Skeletal muscle tissue (tissue), 4 donors: ENCODE data around the gene UQCR11. TPM values are rescaled to one million over a fixed set of nuclear protein-coding genes. Genes with fewer than 3 reads are reported as not detected.

Experiments
- H3K27ac ChIP-seq: one replicate; pipeline ENCODE4 v1.7.0; 2013; ENCODE audit warnings: mild to moderate bottlenecking, low read depth, low read length, inconsistent platforms
- H3K27me3 ChIP-seq, 3 donors: one replicate each; pipeline ENCODE4 v1.7.0; 2013; ENCODE audit warnings: low read length in 3 of 3; ENCODE audit not compliant: control insufficient read depth in 3 of 3, insufficient read depth in 3 of 3
- H3K36me3 ChIP-seq, 3 donors: one replicate each; pipeline ENCODE4 v1.7.0; 2013; ENCODE audit warnings: low read length in 3 of 3; ENCODE audit not compliant: control insufficient read depth in 3 of 3, insufficient read depth in 3 of 3
- H3K4me1 ChIP-seq, 3 donors: one replicate each; pipeline ENCODE4 v1.7.0; 2013; ENCODE audit warnings: low read length in 3 of 3, mild to moderate bottlenecking in 3 of 3; ENCODE audit not compliant: control insufficient read depth in 3 of 3, insufficient read depth in 3 of 3
- H3K4me3 ChIP-seq, 3 donors: one replicate each; pipeline ENCODE4 v1.7.0; 2013; ENCODE audit warnings: low read length in 3 of 3
- H3K9ac ChIP-seq, 3 donors: one replicate each; pipeline ENCODE4 v1.7.0; 2013; ENCODE audit warnings: low read length in 3 of 3, mild to moderate bottlenecking in 3 of 3, moderate library complexity in 2 of 3, low read depth in 1 of 3
- H3K9me3 ChIP-seq, 3 donors: one replicate each; pipeline ENCODE4 v1.7.0; 2013; ENCODE audit warnings: low read length in 3 of 3; ENCODE audit not compliant: control insufficient read depth in 3 of 3
- total RNA-seq: library from RNA; depleted of rRNA; stranded (reverse); fragments of >200 nt; gene quantifications from one replicate; pipeline ENCODE4 v1.2.3, GENCODE V29; 2014
- donor health status: Osteomylitis.

The UQCR11 gene
- total RNA-seq: 82.5 TPM

- Histone ChIP-seq H3K27me3 (no peaks in the 10 kb centered on the region), H3K4me3 (peak within 1 kb of the TSS; percentile 95 to 98 (median 97)), H3K9ac (peak within 1 kb of the TSS; percentile 95 to 98 (median 97)), H3K9me3 (no peaks in the 10 kb centered on the region), H3K36me3 (peaks cover 2 to 12% (median 6%) of the 10 kb centered on the region in 3 donors), H3K27ac (peak within 1 kb of the TSS; percentile 91), H3K4me1 (peaks cover 18 to 29% (median 28%) of the 10 kb centered on the region in 3 donors)
Measured at GRCh38 chr19:1605236-1606137, at the start of gene UQCR11. UQCR11 (minus strand) TSS chr19:1605462; CDS start chr19:1605409, 53 bp downstream.

GRCh38 chr19:1654178-1654792 lies 49.0 kb upstream of the UQCR11 start:
- Histone ChIP-seq H3K27ac (no peak overlapping the region), H3K9me3 (no peaks in the 10 kb centered on the region), H3K27me3 (peaks cover 9 to 18% (median 10%) of the 10 kb centered on the region in 3 donors), H3K4me3 (no peak overlapping the region), H3K36me3 (no peaks in the 10 kb centered on the region), H3K4me1 (peaks cover 3 to 7% (median 4%) of the 10 kb centered on the region in 3 donors), H3K9ac (no peak overlapping the region)

- Histone ChIP-seq H3K27me3 (peaks cover 5 to 13% (median 6%) of the 10 kb centered on the region in 3 donors), H3K4me1 (peaks cover 3 to 7% (median 4%) of the 10 kb centered on the region in 3 donors), H3K36me3 (no peaks in the 10 kb centered on the region), H3K4me3 (peak overlapping the region; percentile 76 to 81 (median 78)), H3K9me3 (no peaks in the 10 kb centered on the region), H3K9ac (peak overlapping the region; percentile 84 to 94 (median 86)), H3K27ac (peak overlapping the region; percentile 99)
Measured at GRCh38 chr19:1653300-1653628, 48.0 kb upstream of the UQCR11 start.

GRCh38 chr19:1652471-1653299 lies 47.4 kb upstream of the UQCR11 start, which contains the start of gene TCF3:
TCF3 (minus strand) TSS chr19:1652615; CDS start chr19:1650248, 2,367 bp downstream.
- Histone ChIP-seq H3K4me3 (peak within 1 kb of the TSS; percentile 78 to 87 (median 83)), H3K9ac (peak within 1 kb of the TSS; percentile 84 to 98 (median 94)), H3K27ac (peak within 1 kb of the TSS; percentile 99), H3K36me3 (peaks cover 0 to 3% (median 0%) of the 10 kb centered on the region in 3 donors), H3K9me3 (no peaks in the 10 kb centered on the region), H3K4me1 (peaks cover 3 to 7% (median 4%) of the 10 kb centered on the region in 3 donors), H3K27me3 (peaks cover under 1 to 8% (median 5%) of the 10 kb centered on the region in 3 donors)

- Histone ChIP-seq H3K9ac (peak overlapping the region in 2 of 3 donors; percentile 45 to 62), H3K36me3 (peaks cover 0 to 5% (median 4%) of the 10 kb centered on the region in 3 donors), H3K27ac (no peak overlapping the region), H3K4me3 (peak overlapping the region; percentile 61 to 67 (median 63)), H3K4me1 (peaks cover 3 to 7% (median 4%) of the 10 kb centered on the region in 3 donors), H3K27me3 (no peaks in the 10 kb centered on the region), H3K9me3 (no peaks in the 10 kb centered on the region)
Measured at GRCh38 chr19:1651568-1652291, 46.5 kb upstream of the UQCR11 start.

- no peaks in the 10 kb centered on the region for H3K9me3 ChIP-seq
- no peak overlapping the region for H3K27ac ChIP-seq
- peak overlapping the region; percentile 61 to 67 (median 63) for H3K4me3 ChIP-seq
- peak overlapping the region in 2 of 3 donors; percentile 45 to 62 for H3K9ac ChIP-seq
- peaks cover 3 to 7% (median 4%) of the 10 kb centered on the region in 3 donors for H3K4me1 ChIP-seq
- H3K36me3 ChIP-seq: peaks cover 0 to 5% (median 4%) of the 10 kb centered on the region in 3 donors
- no peaks in the 10 kb centered on the region for H3K27me3 ChIP-seq
Measured at GRCh38 chr19:1650650-1651567, 45.6 kb upstream of the UQCR11 start.

GRCh38 chr19:1649706-1650649 lies 44.7 kb upstream of the UQCR11 start:
- H3K36me3 ChIP-seq: peaks cover 4 to 5% (median 4%) of the 10 kb centered on the region in 3 donors
- no peak overlapping the region for H3K27ac ChIP-seq
- H3K9me3 ChIP-seq: no peaks in the 10 kb centered on the region
- peaks cover 3 to 7% (median 4%) of the 10 kb centered on the region in 3 donors for H3K4me1 ChIP-seq
- no peak overlapping the region for H3K4me3 ChIP-seq
- H3K9ac ChIP-seq: peak overlapping the region in 1 of 3 donors; percentile 62
- H3K27me3 ChIP-seq: no peaks in the 10 kb centered on the region
